AG09319 (cell line): ENCODE measurements around the gene COTL1.

Experiments used
- DNase-seq: peaks from one replicate; pipeline ENCODE4 v3.0.0-alpha.2; 2010; ENCODE audit warnings: low read depth; ENCODE audit errors: extremely low read depth
- TF ChIP-seq, protein P1 (sequence below): IDR thresholded peaks from 2 replicates; pipeline ENCODE4 v1.5.1; 2011; ENCODE audit warnings: low read depth, mild to moderate bottlenecking, inconsistent platforms, low read length, moderate library complexity

The COTL1 gene

DNA sequence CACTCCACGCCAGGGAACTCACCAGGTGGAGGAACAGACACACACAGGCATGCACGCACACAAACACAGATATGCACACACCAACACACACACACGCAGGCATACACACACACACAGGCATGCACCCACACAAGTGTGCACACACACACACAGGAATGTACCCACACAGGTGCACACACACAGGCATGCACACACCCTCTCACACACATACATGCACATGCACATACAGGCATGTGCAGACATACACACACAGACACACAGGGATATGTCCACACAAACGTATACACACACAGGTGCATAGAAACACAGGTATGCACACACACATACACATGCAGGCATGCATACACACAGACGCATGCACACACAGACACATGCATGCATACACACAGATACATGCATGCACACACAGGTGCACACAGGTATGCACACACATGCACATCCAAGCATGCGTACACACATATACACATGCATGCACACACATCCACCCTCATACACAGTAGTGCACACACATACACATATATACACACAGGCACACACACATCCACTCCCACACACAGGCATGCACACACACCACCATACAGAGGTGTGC lies 39.2 kb downstream of the COTL1 start:
- TF ChIP-seq, protein P1, sequence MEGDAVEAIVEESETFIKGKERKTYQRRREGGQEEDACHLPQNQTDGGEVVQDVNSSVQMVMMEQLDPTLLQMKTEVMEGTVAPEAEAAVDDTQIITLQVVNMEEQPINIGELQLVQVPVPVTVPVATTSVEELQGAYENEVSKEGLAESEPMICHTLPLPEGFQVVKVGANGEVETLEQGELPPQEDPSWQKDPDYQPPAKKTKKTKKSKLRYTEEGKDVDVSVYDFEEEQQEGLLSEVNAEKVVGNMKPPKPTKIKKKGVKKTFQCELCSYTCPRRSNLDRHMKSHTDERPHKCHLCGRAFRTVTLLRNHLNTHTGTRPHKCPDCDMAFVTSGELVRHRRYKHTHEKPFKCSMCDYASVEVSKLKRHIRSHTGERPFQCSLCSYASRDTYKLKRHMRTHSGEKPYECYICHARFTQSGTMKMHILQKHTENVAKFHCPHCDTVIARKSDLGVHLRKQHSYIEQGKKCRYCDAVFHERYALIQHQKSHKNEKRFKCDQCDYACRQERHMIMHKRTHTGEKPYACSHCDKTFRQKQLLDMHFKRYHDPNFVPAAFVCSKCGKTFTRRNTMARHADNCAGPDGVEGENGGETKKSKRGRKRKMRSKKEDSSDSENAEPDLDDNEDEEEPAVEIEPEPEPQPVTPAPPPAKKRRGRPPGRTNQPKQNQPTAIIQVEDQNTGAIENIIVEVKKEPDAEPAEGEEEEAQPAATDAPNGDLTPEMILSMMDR, result no peak
- no peak for DNase-seq

DNA sequence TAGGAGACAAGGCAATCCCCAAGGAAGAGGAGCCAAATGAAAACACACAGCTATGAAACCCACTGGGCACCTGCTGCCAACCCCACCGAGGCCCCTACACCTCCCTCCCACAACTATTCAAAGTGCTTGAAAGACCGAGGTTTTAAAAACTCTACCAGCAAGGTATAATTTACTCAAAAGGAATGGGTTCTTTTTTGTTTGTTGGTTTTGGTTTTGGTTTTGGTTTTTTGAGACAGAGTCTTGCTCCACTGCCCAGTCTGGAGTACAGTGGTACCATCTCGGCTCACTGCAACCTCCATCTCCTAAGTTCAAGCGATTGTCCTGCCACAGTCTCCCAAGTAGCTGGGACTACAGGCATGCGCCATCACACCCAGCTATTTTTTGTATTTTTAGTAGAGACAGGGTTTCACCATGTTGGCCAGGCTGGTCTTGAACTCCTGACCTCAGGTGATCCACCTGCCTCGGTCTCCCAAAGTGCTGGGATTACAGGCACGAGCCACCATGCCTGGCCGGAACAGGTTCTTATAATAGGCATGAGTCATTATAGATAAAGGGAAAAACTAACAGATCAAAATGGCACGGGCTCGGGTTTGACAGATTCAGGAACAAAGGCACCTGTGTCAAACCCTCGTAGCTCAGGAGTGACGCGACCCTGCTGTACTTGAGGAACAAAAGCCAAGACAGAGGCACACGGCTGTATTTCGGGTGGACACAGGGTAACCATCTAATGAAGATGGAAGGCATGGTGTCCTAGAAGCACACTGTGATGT lies 40.7 kb downstream of the COTL1 start:
- no peak for DNase-seq

DNA sequence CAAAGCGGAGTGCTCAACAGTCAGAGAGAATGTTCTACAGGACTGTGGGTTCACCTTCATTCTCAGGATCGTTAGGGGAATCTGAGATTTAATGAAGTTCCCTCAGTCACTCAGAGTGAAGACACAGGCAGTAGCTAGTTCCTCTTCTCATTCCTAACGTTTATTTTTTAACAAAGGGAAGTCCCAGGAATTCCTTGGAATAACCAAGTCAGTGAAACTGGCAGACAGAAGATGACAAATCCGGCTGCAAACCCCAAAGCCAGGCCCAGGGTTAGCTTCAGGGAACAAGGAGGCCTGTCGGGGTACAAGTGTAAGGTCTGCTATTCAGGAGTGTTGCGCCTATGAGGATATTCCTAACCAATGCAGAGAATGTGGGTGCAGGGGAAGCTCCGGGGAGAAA lies 42.0 kb downstream of the COTL1 start:
- TF ChIP-seq, protein P1, result no peak
- no peak for DNase-seq

More for the DNA sequence above, 40.7 kb downstream of the COTL1 start:
- TF ChIP-seq, protein P1, result no peak

DNA sequence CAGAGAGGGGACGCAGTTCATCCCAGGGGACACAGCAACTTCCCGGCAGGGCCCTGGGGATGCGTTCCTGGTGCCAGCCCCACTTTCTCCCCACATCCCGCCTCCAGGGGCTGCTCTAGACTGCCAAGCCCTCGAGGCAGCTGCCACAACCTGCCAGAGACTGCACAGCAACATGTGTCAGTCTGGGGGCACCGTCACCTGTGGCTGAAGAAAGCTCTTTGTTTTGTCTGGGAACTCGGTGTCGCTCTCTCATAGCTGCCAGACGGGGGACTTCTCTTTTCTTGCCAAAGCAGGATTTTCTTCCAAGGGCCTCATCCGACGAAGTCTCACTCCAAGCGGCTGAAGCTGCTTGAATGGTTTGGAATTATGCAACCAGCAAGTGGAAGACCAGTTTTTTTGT lies 43.7 kb downstream of the COTL1 start:
- no peak for DNase-seq
- TF ChIP-seq, protein P1, result no peak

DNA sequence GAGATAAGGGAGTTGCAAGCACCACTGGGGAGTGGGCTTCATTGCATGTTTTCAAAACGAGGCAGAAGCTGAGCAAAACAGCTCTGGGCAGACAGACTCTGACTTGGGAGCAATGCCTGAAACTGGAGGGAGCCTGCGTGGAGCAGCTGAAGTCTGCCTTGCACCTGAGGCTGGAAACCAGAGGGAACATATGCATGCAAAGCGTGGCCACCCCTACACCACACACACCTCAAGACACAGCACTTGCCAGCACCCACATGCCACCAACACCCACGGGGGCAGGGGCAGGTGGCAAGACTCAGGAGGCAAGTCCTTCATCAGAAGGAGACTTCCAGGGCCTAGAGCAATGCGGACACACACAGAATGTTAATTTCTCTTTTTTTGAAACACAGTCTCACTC lies 45.8 kb downstream of the COTL1 start:
- TF ChIP-seq, protein P1, result no peak
- DNase-seq, result no peak

DNA sequence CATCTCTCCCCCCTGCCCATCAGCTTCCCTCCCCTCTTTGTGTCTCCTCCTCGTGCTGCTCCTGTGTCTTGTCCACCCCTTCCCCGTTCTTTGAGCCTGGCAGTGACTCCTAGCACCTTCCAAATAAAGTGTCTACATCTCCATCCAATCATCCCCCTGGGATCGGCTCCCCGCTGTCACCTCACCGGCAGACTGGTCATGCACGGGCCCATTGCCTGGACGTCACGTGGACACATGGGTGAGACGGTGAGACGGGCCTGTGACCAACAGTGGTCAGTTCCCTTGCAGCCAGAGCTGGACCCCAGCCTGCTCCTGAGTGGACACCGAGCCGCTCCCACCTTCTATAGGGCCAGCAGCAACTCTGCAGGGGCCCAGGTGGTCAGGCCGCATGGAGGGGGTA lies 46.4 kb downstream of the COTL1 start:
- DNase-seq, result no peak

More for the DNA sequence above, 46.4 kb downstream of the COTL1 start:
- TF ChIP-seq, protein P1, result no peak
